ENCODE results near the gene DIO2.

Gene DIO2

DNA sequence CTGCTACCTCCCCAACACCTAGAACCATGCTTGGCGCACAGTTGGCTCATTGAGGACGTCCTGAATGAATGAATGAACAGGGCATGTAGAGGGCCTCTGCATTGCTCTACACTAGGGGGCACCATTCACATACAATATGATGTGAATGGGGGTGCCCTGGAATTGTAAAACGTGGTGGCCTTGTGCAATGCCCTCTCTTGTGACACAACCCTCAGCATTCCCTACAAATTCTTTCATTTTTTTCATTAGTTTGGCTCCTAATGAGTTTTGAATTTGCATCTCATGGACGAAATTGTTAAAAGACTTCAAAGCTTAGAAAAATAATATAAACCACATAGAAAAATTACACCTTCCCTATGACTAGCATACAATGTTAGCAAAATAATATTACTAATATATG lies 2.3 kb upstream of the DIO2 start:
- H3K27ac ChIP-seq (ENCODE audit: low read depth, low read length, severe bottlenecking), result no peak overlapping the region
- H3K4me3 ChIP-seq (ENCODE audit: extremely low read depth, insufficient read depth, low read length, poor library complexity, severe bottlenecking), result no peak overlapping the region
- no peaks in the 10 kb centered on the region for H3K9me3 ChIP-seq (ENCODE audit: control insufficient read depth, low read length)
- 80% methylated on average over 1 of the region's 4 CpGs; no CpG with 5 or more reads in 1 of the 2 experiments for WGBS, 2 experiments (ENCODE audit: insufficient coverage in 2 of 2)
- H3K36me3 ChIP-seq (ENCODE audit: control insufficient read depth, insufficient read depth, low read length), result no peaks in the 10 kb centered on the region
- H3K4me1 ChIP-seq (ENCODE audit: control insufficient read depth, insufficient read depth, low read length, poor library complexity, severe bottlenecking), result peaks cover 15% of the 10 kb centered on the region

DNA sequence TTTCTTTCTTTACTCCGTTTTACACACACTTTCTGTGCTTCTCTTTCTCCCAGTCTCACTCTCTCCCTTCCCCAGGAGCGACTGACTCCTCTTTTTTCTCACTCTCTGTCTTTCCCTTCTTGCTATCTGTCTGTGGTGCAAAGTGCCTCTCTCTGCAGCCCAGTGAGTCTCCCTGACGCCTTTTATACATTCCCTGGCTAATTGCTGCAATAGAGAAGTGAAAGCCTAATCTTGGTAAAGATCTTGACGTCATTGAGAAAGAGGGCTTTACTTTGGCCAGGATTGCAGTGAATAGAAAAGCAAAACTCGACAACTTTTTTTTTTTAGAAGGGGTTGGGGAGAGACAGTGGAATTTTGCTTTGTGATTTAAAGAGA lies 706 bp upstream of the DIO2 start:
- WGBS, 2 experiments (ENCODE audit: insufficient coverage in 2 of 2), result 10 to 40% methylated on average over 1 to 3 of the region's 5 CpGs
- no peak overlapping the region for H3K27ac ChIP-seq (ENCODE audit: low read depth, low read length, severe bottlenecking)

DNA sequence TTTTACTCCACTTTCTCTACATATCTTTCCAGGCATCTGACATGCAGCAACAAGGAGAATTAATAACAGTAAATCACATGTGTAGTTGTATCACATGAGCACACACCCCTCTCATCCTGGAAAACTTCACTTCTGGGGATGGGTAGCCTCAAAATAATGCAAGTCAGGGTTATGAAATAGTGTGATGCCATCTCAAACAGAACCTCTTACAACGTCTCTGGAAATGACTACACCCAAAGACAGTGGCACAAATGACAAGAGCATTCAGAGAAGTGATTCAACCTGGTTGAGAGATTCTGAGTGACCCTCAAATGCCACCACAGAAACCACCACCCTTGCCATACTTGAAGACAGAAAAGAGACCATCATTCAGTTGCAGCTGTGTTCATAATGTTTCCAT lies 2.8 kb downstream of the DIO2 start:
- Histone ChIP-seq H3K4me1 (ENCODE audit: control insufficient read depth, insufficient read depth, low read length, poor library complexity, severe bottlenecking) (peaks cover 9% of the 10 kb centered on the region), H3K36me3 (ENCODE audit: control insufficient read depth, insufficient read depth, low read length) (no peaks in the 10 kb centered on the region), H3K9me3 (ENCODE audit: control insufficient read depth, low read length) (no peaks in the 10 kb centered on the region), H3K27ac (ENCODE audit: low read depth, low read length, severe bottlenecking) (no peak overlapping the region), H3K4me3 (ENCODE audit: extremely low read depth, insufficient read depth, low read length, poor library complexity, severe bottlenecking) (no peak overlapping the region)
- WGBS, 2 experiments (ENCODE audit: insufficient coverage in 2 of 2), result 80% methylated on average over 1 of the region's 1 CpG; no CpG with 5 or more reads in 1 of the 2 experiments

More for the DNA sequence above, 706 bp upstream of the DIO2 start:
- Histone ChIP-seq H3K36me3 (ENCODE audit: control insufficient read depth, insufficient read depth, low read length) (no peaks in the 10 kb centered on the region), H3K4me1 (ENCODE audit: control insufficient read depth, insufficient read depth, low read length, poor library complexity, severe bottlenecking) (peaks cover 15% of the 10 kb centered on the region), H3K9me3 (ENCODE audit: control insufficient read depth, low read length) (no peaks in the 10 kb centered on the region), H3K4me3 (ENCODE audit: extremely low read depth, insufficient read depth, low read length, poor library complexity, severe bottlenecking) (no peak overlapping the region)

DNA sequence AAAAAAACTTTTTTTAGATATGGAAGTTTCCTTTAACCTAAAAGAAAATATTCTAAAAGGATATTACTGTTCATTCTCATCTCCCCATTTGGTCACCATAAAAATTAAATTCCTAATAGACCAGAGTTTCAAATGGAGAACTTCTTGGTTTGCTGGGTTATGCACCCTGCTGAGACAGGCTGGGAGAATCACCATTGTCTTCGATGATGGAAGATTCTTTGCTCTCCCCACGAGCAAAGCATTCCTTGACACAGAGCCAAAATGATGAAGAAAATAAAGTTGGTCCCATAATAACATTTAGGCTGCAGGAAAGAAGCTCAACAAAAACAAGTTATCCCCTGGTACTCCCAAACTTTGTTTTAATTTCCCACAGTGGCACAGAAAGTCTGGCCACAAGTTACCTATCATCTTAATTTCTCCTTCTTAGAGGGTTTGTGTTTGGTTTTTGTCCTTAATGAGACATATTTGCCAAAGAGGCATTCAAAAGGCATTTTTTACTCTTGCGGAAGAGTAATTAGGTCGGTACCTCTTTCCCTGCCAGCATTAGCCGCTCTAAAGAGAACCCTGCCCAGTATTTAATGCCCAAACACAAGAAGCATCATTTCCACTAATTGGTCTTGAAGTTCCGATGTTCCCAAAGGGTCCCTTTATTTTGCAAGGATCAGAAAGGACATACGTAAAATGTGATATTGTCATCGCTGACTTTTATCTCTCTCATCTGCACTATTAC lies 4.8 kb downstream of the DIO2 start:
- Histone ChIP-seq H3K4me1 (ENCODE audit: control insufficient read depth, insufficient read depth, low read length, poor library complexity, severe bottlenecking) (no peaks in the 10 kb centered on the region), H3K27ac (ENCODE audit: low read depth, low read length, severe bottlenecking) (no peak overlapping the region), H3K4me3 (ENCODE audit: extremely low read depth, insufficient read depth, low read length, poor library complexity, severe bottlenecking) (no peak overlapping the region), H3K9me3 (ENCODE audit: control insufficient read depth, low read length) (no peaks in the 10 kb centered on the region), H3K36me3 (ENCODE audit: control insufficient read depth, insufficient read depth, low read length) (no peaks in the 10 kb centered on the region)
- WGBS, 2 experiments (ENCODE audit: insufficient coverage in 2 of 2), result 87 to 97% methylated on average over 6 to 8 of the region's 8 CpGs

- Histone ChIP-seq H3K4me3 (ENCODE audit: extremely low read depth, insufficient read depth, low read length, poor library complexity, severe bottlenecking) (no peak overlapping the region), H3K9me3 (ENCODE audit: control insufficient read depth, low read length) (no peaks in the 10 kb centered on the region), H3K27ac (ENCODE audit: low read depth, low read length, severe bottlenecking) (no peak overlapping the region), H3K4me1 (ENCODE audit: control insufficient read depth, insufficient read depth, low read length, poor library complexity, severe bottlenecking) (no peaks in the 10 kb centered on the region), H3K36me3 (ENCODE audit: control insufficient read depth, insufficient read depth, low read length) (no peaks in the 10 kb centered on the region)
- WGBS, 2 experiments (ENCODE audit: insufficient coverage in 2 of 2), result 66 to 71% methylated on average over 8 of the region's 9 CpGs
Observed at GRCh38 chr14:80202888-80203562, 8.3 kb downstream of the DIO2 start.

- Histone ChIP-seq H3K27ac (ENCODE audit: low read depth, low read length, severe bottlenecking) (no peak overlapping the region), H3K4me1 (ENCODE audit: control insufficient read depth, insufficient read depth, low read length, poor library complexity, severe bottlenecking) (no peaks in the 10 kb centered on the region), H3K9me3 (ENCODE audit: control insufficient read depth, low read length) (no peaks in the 10 kb centered on the region), H3K4me3 (ENCODE audit: extremely low read depth, insufficient read depth, low read length, poor library complexity, severe bottlenecking) (no peak overlapping the region), H3K36me3 (ENCODE audit: control insufficient read depth, insufficient read depth, low read length) (no peaks in the 10 kb centered on the region)
- 59 to 70% methylated on average over 2 of the region's 4 CpGs for WGBS, 2 experiments (ENCODE audit: insufficient coverage in 2 of 2)
Observed at GRCh38 chr14:80200093-80200492, 11.2 kb downstream of the DIO2 start.

- no peaks in the 10 kb centered on the region for H3K36me3 ChIP-seq (ENCODE audit: control insufficient read depth, insufficient read depth, low read length)
- WGBS, 2 experiments (ENCODE audit: insufficient coverage in 2 of 2), result 84 to 85% methylated on average over 4 to 6 of the region's 6 CpGs
- H3K4me3 ChIP-seq (ENCODE audit: extremely low read depth, insufficient read depth, low read length, poor library complexity, severe bottlenecking), result no peak overlapping the region
- H3K27ac ChIP-seq (ENCODE audit: low read depth, low read length, severe bottlenecking), result no peak overlapping the region
- H3K4me1 ChIP-seq (ENCODE audit: control insufficient read depth, insufficient read depth, low read length, poor library complexity, severe bottlenecking), result no peaks in the 10 kb centered on the region
- H3K9me3 ChIP-seq (ENCODE audit: control insufficient read depth, low read length), result no peaks in the 10 kb centered on the region
Observed at GRCh38 chr14:80188571-80188970, 22.7 kb downstream of the DIO2 start.

DNA sequence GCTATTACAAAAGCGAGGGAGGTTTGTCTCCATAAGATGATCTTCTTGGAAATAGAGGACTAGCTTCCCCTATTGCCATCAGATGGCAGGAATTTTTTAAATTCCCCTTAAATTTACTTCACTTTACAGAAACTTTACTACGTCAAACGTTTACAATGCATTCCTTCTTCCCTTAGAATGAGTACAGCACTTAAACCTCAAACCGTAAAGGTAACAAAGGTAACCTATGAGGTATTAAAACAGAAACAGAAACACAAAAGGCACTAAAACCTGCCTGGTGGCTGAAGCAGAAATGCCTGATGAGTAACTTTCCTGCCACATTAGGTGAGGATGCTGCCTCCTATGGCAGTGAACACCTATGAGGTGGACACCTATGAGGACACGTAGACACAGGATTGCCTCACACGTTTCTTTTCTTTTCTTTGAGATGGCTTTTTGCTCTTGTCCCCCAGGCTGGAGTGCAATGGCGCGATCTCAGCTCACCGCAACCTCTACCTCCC lies 25.0 kb downstream of the DIO2 start:
- Histone ChIP-seq H3K9me3 (ENCODE audit: control insufficient read depth, low read length) (no peaks in the 10 kb centered on the region), H3K4me3 (ENCODE audit: extremely low read depth, insufficient read depth, low read length, poor library complexity, severe bottlenecking) (no peak overlapping the region), H3K36me3 (ENCODE audit: control insufficient read depth, insufficient read depth, low read length) (no peaks in the 10 kb centered on the region), H3K4me1 (ENCODE audit: control insufficient read depth, insufficient read depth, low read length, poor library complexity, severe bottlenecking) (no peaks in the 10 kb centered on the region), H3K27ac (ENCODE audit: low read depth, low read length, severe bottlenecking) (no peak overlapping the region)
- 94 to 95% methylated on average over 4 to 7 of the region's 9 CpGs for WGBS, 2 experiments (ENCODE audit: insufficient coverage in 2 of 2)

GRCh38 chr14:80176893-80177292 lies 34.4 kb downstream of the DIO2 start:
- Histone ChIP-seq H3K4me3 (ENCODE audit: extremely low read depth, insufficient read depth, low read length, poor library complexity, severe bottlenecking) (no peak overlapping the region), H3K27ac (ENCODE audit: low read depth, low read length, severe bottlenecking) (no peak overlapping the region), H3K36me3 (ENCODE audit: control insufficient read depth, insufficient read depth, low read length) (no peaks in the 10 kb centered on the region), H3K4me1 (ENCODE audit: control insufficient read depth, insufficient read depth, low read length, poor library complexity, severe bottlenecking) (no peaks in the 10 kb centered on the region), H3K9me3 (ENCODE audit: control insufficient read depth, low read length) (no peaks in the 10 kb centered on the region)

- WGBS, 2 experiments (ENCODE audit: insufficient coverage in 2 of 2), result 75 to 79% methylated on average over 1 to 2 of the region's 3 CpGs
- Histone ChIP-seq H3K27ac (ENCODE audit: low read depth, low read length, severe bottlenecking) (no peak overlapping the region), H3K36me3 (ENCODE audit: control insufficient read depth, insufficient read depth, low read length) (no peaks in the 10 kb centered on the region), H3K4me3 (ENCODE audit: extremely low read depth, insufficient read depth, low read length, poor library complexity, severe bottlenecking) (no peak overlapping the region), H3K9me3 (ENCODE audit: control insufficient read depth, low read length) (no peaks in the 10 kb centered on the region), H3K4me1 (ENCODE audit: control insufficient read depth, insufficient read depth, low read length, poor library complexity, severe bottlenecking) (no peaks in the 10 kb centered on the region)
Observed at GRCh38 chr14:80172375-80173051, 38.8 kb downstream of the DIO2 start.

Measured in mesodermal cell (in vitro differentiated cells).